HEK293 (cell line): ENCODE measurements around the gene OR2S2.

Experiments used
- CTCF ChIA-PET: fragments of 350-600 bp; formaldehyde crosslinking; extraction: SDS; loops from one replicate; lab custom pipeline; 2021; ENCODE audit warnings: antibody characterized with exemption; lab: Yijun Ruan, JAX
- POLR2A ChIA-PET: fragments of 300-600 bp; formaldehyde crosslinking; extraction: SDS; loops from one replicate; lab custom pipeline; 2020; ENCODE audit warnings: antibody characterized with exemption, inconsistent platforms; lab: Yijun Ruan, JAX
- H3K27ac ChIP-seq: fragments of 200-500 bp; sonication (Bioruptor generic); 2 replicates; pipeline ENCODE4 v1.5.1; 2014; ENCODE audit warnings: low read depth, low read length, control low read depth, inconsistent platforms; ENCODE audit errors: extremely low read depth
- H3K36me3 ChIP-seq, 2 experiments: fragments of 200-500 bp in 1 of 2; sonication (Bioruptor generic) in 1 of 2; 1 replicate in 1 of 2; 2 replicates in 1 of 2; pipeline ENCODE4 v1.5.1; 2014 to 2017; ENCODE audit warnings: inconsistent platforms in 2 of 2, low read length in 2 of 2; ENCODE audit not compliant: control insufficient read depth in 2 of 2, insufficient read depth in 1 of 2
- H3K4me1 ChIP-seq: fragments of 200-500 bp; sonication (Bioruptor generic); 2 replicates; pipeline ENCODE4 v1.5.1; 2014; ENCODE audit warnings: mild to moderate bottlenecking, low read length, inconsistent platforms; ENCODE audit not compliant: control insufficient read depth, insufficient read depth
- H3K4me3 ChIP-seq: 2 replicates; pipeline ENCODE4 v1.5.1; 2011; ENCODE audit warnings: low read depth, mild to moderate bottlenecking, control low read depth, low read length, moderate library complexity
- H3K9me3 ChIP-seq: fragments of 200-500 bp; sonication (Bioruptor generic); 2 replicates; pipeline ENCODE4 v1.5.1; 2014; ENCODE audit warnings: low read depth, low read length, inconsistent platforms; ENCODE audit not compliant: control insufficient read depth, insufficient read depth
- AEBP2 ChIP-seq: fragments of 450-650 bp; formaldehyde crosslinking; IDR thresholded peaks from 2 replicates; pipeline ENCODE4 v1.5.1; 2016; ENCODE audit warnings: missing biosample characterization, missing genetic modification characterization, borderline replicate concordance
- HOXD13 ChIP-seq: sonication (generic); formaldehyde crosslinking; IDR thresholded peaks from 2 replicates; pipeline ENCODE4 v1.8.0; 2022; ENCODE audit warnings: missing genetic modification reagents, borderline replicate concordance
- IKZF3 ChIP-seq: fragments of 450-650 bp; IDR thresholded peaks from 2 replicates; pipeline ENCODE4 v1.5.0; 2018; ENCODE audit warnings: missing biosample characterization, mild to moderate bottlenecking, missing genetic modification characterization, moderate library complexity
- KLF1 ChIP-seq: fragments of 450-650 bp; formaldehyde crosslinking; IDR thresholded peaks from 2 replicates; pipeline ENCODE4 v1.5.1; 2016; ENCODE audit warnings: missing biosample characterization, missing genetic modification characterization
- PATZ1 ChIP-seq: fragments of 450-650 bp; formaldehyde crosslinking; IDR thresholded peaks from 2 replicates; pipeline ENCODE4 v1.5.1; 2016; ENCODE audit warnings: missing biosample characterization, missing genetic modification characterization
- REST ChIP-seq: fragments of 450-650 bp; formaldehyde crosslinking; IDR thresholded peaks from 2 replicates; pipeline ENCODE4 v1.5.1; 2016; ENCODE audit warnings: missing biosample characterization, missing genetic modification characterization
- SP7 ChIP-seq: fragments of 450-650 bp; formaldehyde crosslinking; IDR thresholded peaks from 2 replicates; pipeline ENCODE4 v1.5.1; 2016; ENCODE audit warnings: missing biosample characterization, missing genetic modification characterization
- ZFP37 ChIP-seq: fragments of 450-650 bp; formaldehyde crosslinking; IDR thresholded peaks from 2 replicates; pipeline ENCODE4 v1.5.1; 2016; ENCODE audit warnings: missing biosample characterization, missing genetic modification characterization
- ZNF112 ChIP-seq: fragments of 450-650 bp; formaldehyde crosslinking; IDR thresholded peaks from 2 replicates; pipeline ENCODE4 v1.5.0; 2017; ENCODE audit warnings: missing biosample characterization, missing genetic modification characterization
- ZNF121 ChIP-seq: fragments of 450-650 bp; formaldehyde crosslinking; IDR thresholded peaks from 2 replicates; pipeline ENCODE4 v1.5.1; 2016; ENCODE audit warnings: missing biosample characterization, missing genetic modification characterization
- ZNF16 ChIP-seq: fragments of 450-650 bp; formaldehyde crosslinking; IDR thresholded peaks from 2 replicates; pipeline ENCODE4 v1.5.1; 2016; ENCODE audit warnings: low read depth, missing biosample characterization, missing genetic modification characterization
- ZNF292 ChIP-seq: fragments of 450-650 bp; formaldehyde crosslinking; IDR thresholded peaks from 2 replicates; pipeline ENCODE4 v1.5.1; 2016; ENCODE audit warnings: low read depth, missing biosample characterization, missing genetic modification characterization, borderline replicate concordance
- ZNF302 ChIP-seq: fragments of 450-650 bp; formaldehyde crosslinking; IDR thresholded peaks from 2 replicates; pipeline ENCODE4 v1.5.1; 2016; ENCODE audit warnings: missing biosample characterization, missing genetic modification characterization, low read depth
- ZNF37A ChIP-seq: fragments of 450-650 bp; IDR thresholded peaks from 2 replicates; pipeline ENCODE4 v1.5.1; 2018; ENCODE audit warnings: missing biosample characterization, missing genetic modification characterization
- ZNF423 ChIP-seq: fragments of 450-650 bp; formaldehyde crosslinking; IDR thresholded peaks from 2 replicates; pipeline ENCODE4 v1.5.1; 2016; ENCODE audit warnings: missing biosample characterization, missing genetic modification characterization
- ZNF449 ChIP-seq: fragments of 450-650 bp; formaldehyde crosslinking; IDR thresholded peaks from 2 replicates; pipeline ENCODE4 v1.5.1; 2017; ENCODE audit warnings: missing biosample characterization, mild to moderate bottlenecking, missing genetic modification characterization, moderate library complexity
- ZNF544 ChIP-seq: fragments of 450-650 bp; formaldehyde crosslinking; IDR thresholded peaks from 2 replicates; pipeline ENCODE4 v1.5.0; 2017; ENCODE audit warnings: missing biosample characterization, missing genetic modification characterization
- ZNF670 ChIP-seq: fragments of 450-650 bp; formaldehyde crosslinking; IDR thresholded peaks from 2 replicates; pipeline ENCODE4 v1.5.1; 2016; ENCODE audit warnings: missing biosample characterization, missing genetic modification characterization, low read depth
- ZNF692 ChIP-seq: fragments of 450-650 bp; formaldehyde crosslinking; IDR thresholded peaks from 2 replicates; pipeline ENCODE4 v1.5.1; 2016; ENCODE audit warnings: missing biosample characterization, missing genetic modification characterization
- ZSCAN4 ChIP-seq: fragments of 450-650 bp; formaldehyde crosslinking; IDR thresholded peaks from 2 replicates; pipeline ENCODE4 v1.5.1; 2017; ENCODE audit warnings: missing biosample characterization, missing genetic modification characterization
- ZSCAN5A ChIP-seq: fragments of 450-650 bp; formaldehyde crosslinking; IDR thresholded peaks from 2 replicates; pipeline ENCODE4 v1.5.1; 2016; ENCODE audit warnings: missing biosample characterization, missing genetic modification characterization

OR2S2 gene

GRCh38 chr9:35962126-35962906 is 4.4 kb upstream of the OR2S2 start:
- H3K9me3 ChIP-seq, result no peaks in the 10 kb centered on the region
- TF ChIP-seq ZNF423 (tag by site-specific recombination) (no peak), ZSCAN5A (tag by site-specific recombination) (no peak), ZNF37A (tag by site-specific recombination) (no peak), ZNF302 (tag by site-specific recombination) (no peak), SP7 (no peak), ZFP37 (no peak), ZNF112 (no peak), ZNF670 (no peak), ZSCAN4 (no peak), ZNF16 (tag by site-specific recombination) (no peak), IKZF3 (no peak)
- H3K4me1 ChIP-seq, result no peaks in the 10 kb centered on the region
- H3K36me3 ChIP-seq, result no peaks in the 10 kb centered on the region
- H3K4me3 ChIP-seq, result no peak overlapping the region
- POLR2A ChIA-PET, result no interaction called here
- H3K27ac ChIP-seq, result no peak overlapping the region
- CTCF ChIA-PET, result interaction anchor here (0.9 to 2.2 kb wide), 4 partner anchors 10 to 59 kb away, joined by 3 to 7 read pairs (median 4); no protein-coding TSS in a partner anchor

GRCh38 chr9:35960039-35960655 is 2.2 kb upstream of the OR2S2 start:
- ChIA-PET POLR2A (no interaction called here), CTCF (interaction anchor here (1.2 to 7.0 kb wide), 4 partner anchors 14 to 143 kb away, joined by 3 to 99 read pairs (median 8); no protein-coding TSS in a partner anchor)
- H3K9me3 ChIP-seq, result no peaks in the 10 kb centered on the region
- H3K36me3 ChIP-seq, result no peaks in the 10 kb centered on the region
- H3K27ac ChIP-seq, result no peak overlapping the region
- no peaks in the 10 kb centered on the region for H3K4me1 ChIP-seq
- no peak overlapping the region for H3K4me3 ChIP-seq
- no peak for TF ChIP-seq ZNF121 (tag by site-specific recombination)
- TF ChIP-seq ZNF692 (tag by site-specific recombination), result no peak
- no peak for TF ChIP-seq ZNF544 (tag by site-specific recombination)
- TF ChIP-seq AEBP2 (tag by site-specific recombination), result no peak
- no peak for TF ChIP-seq ZNF449 (tag by site-specific recombination)
- TF ChIP-seq KLF1, result no peak
- no peak for TF ChIP-seq ZNF292
- no peak for TF ChIP-seq REST (tag by site-specific recombination)
- TF ChIP-seq HOXD13 (CRISPR knock-in tag), result no peak
- no peak for TF ChIP-seq PATZ1 (tag by site-specific recombination)
